Panc1 (cell line): ENCODE results near the gene OAS3. TPM values are rescaled to one million over a fixed set of nuclear protein-coding genes. Genes with fewer than 3 reads are reported as not detected.

Experiments used
- ATAC-seq: fragments of 200-7000 bp; cut with Tn5 transposase; 2 replicates; pipeline ENCODE4 v1.9.1; 2020; ENCODE audit warnings: mild to moderate bottlenecking, moderate library complexity
- BruUV-seq: library from RNA; stranded (reverse); fragments of 400-500 nt; replicated peaks from 2 replicates; lab custom pipeline; 2021; lab: Mats Ljungman, UMichigan
- CTCF ChIA-PET: fragments of 300-600 bp; sonication (Branson Sonifier 250); formaldehyde crosslinking; loops from one replicate; lab custom pipeline; 2022; ENCODE audit warnings: antibody characterized with exemption; lab: Charles Lee
- POLR2A ChIA-PET: fragments of 300-600 bp; sonication (Branson Sonifier 250); formaldehyde crosslinking; loops from one replicate; lab custom pipeline; 2022; ENCODE audit warnings: antibody characterized with exemption; lab: Charles Lee
- DNase-seq: peaks from one replicate; pipeline ENCODE4 v3.0.0-alpha.2; 2010; ENCODE audit warnings: low read depth, low spot score
- H3K27ac ChIP-seq: 2 replicates; pipeline ENCODE4 v1.5.1; 2011; ENCODE audit warnings: mild to moderate bottlenecking, low read length, inconsistent platforms
- H3K27me3 ChIP-seq: fragments of 200-500 bp; sonication (Bioruptor generic); 2 replicates; pipeline ENCODE4 v1.6.0; 2014; ENCODE audit warnings: low read length, inconsistent platforms; ENCODE audit not compliant: control insufficient read depth, insufficient read depth
- H3K36me3 ChIP-seq: fragments of 200-500 bp; sonication (Bioruptor generic); 2 replicates; pipeline ENCODE4 v1.5.1; 2014; ENCODE audit warnings: inconsistent platforms, mild to moderate bottlenecking, low read length, moderate library complexity; ENCODE audit not compliant: control insufficient read depth, insufficient read depth
- H3K4me1 ChIP-seq: 2 replicates; pipeline ENCODE4 v1.5.1; 2011; ENCODE audit warnings: inconsistent platforms, mild to moderate bottlenecking, low read length, moderate library complexity; ENCODE audit not compliant: control insufficient read depth, insufficient read depth
- H3K4me3 ChIP-seq, 2 experiments: 2 replicates each; pipeline ENCODE4 v1.5.1; 2011 to 2012; ENCODE audit warnings: low read depth in 2 of 2, low read length in 2 of 2, mild to moderate bottlenecking in 2 of 2, inconsistent platforms in 1 of 2, moderate library complexity in 1 of 2
- H3K9me3 ChIP-seq: fragments of 200-500 bp; sonication (Bioruptor generic); 2 replicates; pipeline ENCODE4 v1.5.1; 2014; ENCODE audit warnings: low read depth, mild to moderate bottlenecking, inconsistent platforms, low read length, moderate library complexity; ENCODE audit not compliant: control insufficient read depth, insufficient read depth
- POLR2AphosphoS5 ChIP-seq: IDR thresholded peaks from 2 replicates; pipeline ENCODE4 v1.6.1; 2012; ENCODE audit warnings: mild to moderate bottlenecking, low read depth, low read length, moderate library complexity
- SIN3A ChIP-seq: IDR thresholded peaks from 2 replicates; pipeline ENCODE4 v1.6.1; 2012; ENCODE audit warnings: low read depth, mild to moderate bottlenecking, low read length, moderate library complexity, borderline replicate concordance; ENCODE audit not compliant: insufficient read depth
- TCF7L2 ChIP-seq: IDR thresholded peaks from 2 replicates; pipeline ENCODE4 v1.6.1; 2011; ENCODE audit warnings: mild to moderate bottlenecking, low read depth, low read length, inconsistent platforms
- in situ Hi-C: cut with HindIII; loops from 2 replicates; pipeline ENCODE4 v1.10.0; 2016; ENCODE audit warnings: low sequenced_read_pairs, low pct_unique_long_range_greater_than_20kb
- intact Hi-C: fragments of 100-400 bp; cut with micrococcal nuclease; formaldehyde crosslinking; loops from one replicate; pipeline ENCODE4 v1.10.0; 2022; ENCODE audit not compliant: unreplicated experiment
- total RNA-seq: library from RNA; stranded (reverse); gene quantifications from one replicate; pipeline ENCODE4 v1.2.1, GENCODE V29; 2021; ENCODE audit not compliant: unreplicated experiment
- TF ChIP-seq, protein P1 (sequence below), 2 experiments: IDR thresholded peaks; 2 replicates each; pipeline ENCODE4 v1.6.1; 2011 to 2012; ENCODE audit warnings: low read depth in 2 of 2, control low read depth in 1 of 2, low read length in 1 of 2, mild to moderate bottlenecking in 1 of 2, moderate library complexity in 1 of 2; ENCODE audit not compliant: insufficient read depth in 1 of 2
- TF ChIP-seq, protein P2 (sequence below): fragments of 450-650 bp; IDR thresholded peaks from 2 replicates; pipeline ENCODE4 v1.5.1; 2017; ENCODE audit warnings: mild to moderate bottlenecking

The OAS3 gene
- total RNA-seq, 1 experiment from 2014 or later, result 33.3 TPM

GRCh38 chr12:112963227-112963861 lies 25.1 kb downstream of the OAS3 start:
- intact Hi-C loops, result no loop called here
- POLR2A ChIA-PET, result no interaction called here
- no peaks in the 10 kb centered on the region for H3K4me1 ChIP-seq
- H3K27ac ChIP-seq, result no peak overlapping the region
- ATAC-seq, result no peak
- no TSS peak for BruUV-seq
- CTCF ChIA-PET, result no interaction called here
- in situ Hi-C loops, result no loop called here
- no peaks in the 10 kb centered on the region for H3K9me3 ChIP-seq
- no peak for DNase-seq
- H3K27me3 ChIP-seq, result no peaks in the 10 kb centered on the region
- no peaks in the 10 kb centered on the region for H3K36me3 ChIP-seq
- TF ChIP-seq TCF7L2 (no peak), SIN3A (no peak), POLR2AphosphoS5 (no peak)
- TF ChIP-seq, protein P1, sequence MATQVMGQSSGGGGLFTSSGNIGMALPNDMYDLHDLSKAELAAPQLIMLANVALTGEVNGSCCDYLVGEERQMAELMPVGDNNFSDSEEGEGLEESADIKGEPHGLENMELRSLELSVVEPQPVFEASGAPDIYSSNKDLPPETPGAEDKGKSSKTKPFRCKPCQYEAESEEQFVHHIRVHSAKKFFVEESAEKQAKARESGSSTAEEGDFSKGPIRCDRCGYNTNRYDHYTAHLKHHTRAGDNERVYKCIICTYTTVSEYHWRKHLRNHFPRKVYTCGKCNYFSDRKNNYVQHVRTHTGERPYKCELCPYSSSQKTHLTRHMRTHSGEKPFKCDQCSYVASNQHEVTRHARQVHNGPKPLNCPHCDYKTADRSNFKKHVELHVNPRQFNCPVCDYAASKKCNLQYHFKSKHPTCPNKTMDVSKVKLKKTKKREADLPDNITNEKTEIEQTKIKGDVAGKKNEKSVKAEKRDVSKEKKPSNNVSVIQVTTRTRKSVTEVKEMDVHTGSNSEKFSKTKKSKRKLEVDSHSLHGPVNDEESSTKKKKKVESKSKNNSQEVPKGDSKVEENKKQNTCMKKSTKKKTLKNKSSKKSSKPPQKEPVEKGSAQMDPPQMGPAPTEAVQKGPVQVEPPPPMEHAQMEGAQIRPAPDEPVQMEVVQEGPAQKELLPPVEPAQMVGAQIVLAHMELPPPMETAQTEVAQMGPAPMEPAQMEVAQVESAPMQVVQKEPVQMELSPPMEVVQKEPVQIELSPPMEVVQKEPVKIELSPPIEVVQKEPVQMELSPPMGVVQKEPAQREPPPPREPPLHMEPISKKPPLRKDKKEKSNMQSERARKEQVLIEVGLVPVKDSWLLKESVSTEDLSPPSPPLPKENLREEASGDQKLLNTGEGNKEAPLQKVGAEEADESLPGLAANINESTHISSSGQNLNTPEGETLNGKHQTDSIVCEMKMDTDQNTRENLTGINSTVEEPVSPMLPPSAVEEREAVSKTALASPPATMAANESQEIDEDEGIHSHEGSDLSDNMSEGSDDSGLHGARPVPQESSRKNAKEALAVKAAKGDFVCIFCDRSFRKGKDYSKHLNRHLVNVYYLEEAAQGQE (IDR thresholded peaks at IDR 0.05; ENCODE audit: insufficient read depth in 1 of 2, low read depth in 2 of 2, low read length in 1 of 2), result no peak
- TF ChIP-seq, protein P2, sequence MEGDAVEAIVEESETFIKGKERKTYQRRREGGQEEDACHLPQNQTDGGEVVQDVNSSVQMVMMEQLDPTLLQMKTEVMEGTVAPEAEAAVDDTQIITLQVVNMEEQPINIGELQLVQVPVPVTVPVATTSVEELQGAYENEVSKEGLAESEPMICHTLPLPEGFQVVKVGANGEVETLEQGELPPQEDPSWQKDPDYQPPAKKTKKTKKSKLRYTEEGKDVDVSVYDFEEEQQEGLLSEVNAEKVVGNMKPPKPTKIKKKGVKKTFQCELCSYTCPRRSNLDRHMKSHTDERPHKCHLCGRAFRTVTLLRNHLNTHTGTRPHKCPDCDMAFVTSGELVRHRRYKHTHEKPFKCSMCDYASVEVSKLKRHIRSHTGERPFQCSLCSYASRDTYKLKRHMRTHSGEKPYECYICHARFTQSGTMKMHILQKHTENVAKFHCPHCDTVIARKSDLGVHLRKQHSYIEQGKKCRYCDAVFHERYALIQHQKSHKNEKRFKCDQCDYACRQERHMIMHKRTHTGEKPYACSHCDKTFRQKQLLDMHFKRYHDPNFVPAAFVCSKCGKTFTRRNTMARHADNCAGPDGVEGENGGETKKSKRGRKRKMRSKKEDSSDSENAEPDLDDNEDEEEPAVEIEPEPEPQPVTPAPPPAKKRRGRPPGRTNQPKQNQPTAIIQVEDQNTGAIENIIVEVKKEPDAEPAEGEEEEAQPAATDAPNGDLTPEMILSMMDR, result no peak
- H3K4me3 ChIP-seq, result no peak overlapping the region

- in situ Hi-C loops, result no loop called here
Measured at GRCh38 chr12:112964067-112964670, 25.9 kb downstream of the OAS3 start.

More at GRCh38 chr12:112964067-112964670, 25.9 kb downstream of the OAS3 start:
- H3K27ac ChIP-seq, result no peak overlapping the region
- no peaks in the 10 kb centered on the region for H3K4me1 ChIP-seq
- no peaks in the 10 kb centered on the region for H3K36me3 ChIP-seq
- H3K9me3 ChIP-seq, result no peaks in the 10 kb centered on the region
- no TSS peak for BruUV-seq
- ATAC-seq, result no peak
- ChIA-PET POLR2A (no interaction called here), CTCF (no interaction called here)
- TF ChIP-seq POLR2AphosphoS5, result no peak
- TF ChIP-seq, protein P1 (IDR thresholded peaks at IDR 0.05; ENCODE audit: insufficient read depth in 1 of 2, low read depth in 2 of 2, low read length in 1 of 2), result no peak
- TF ChIP-seq, protein P2, result no peak
- TF ChIP-seq SIN3A, result no peak
- no peak for TF ChIP-seq TCF7L2
- H3K4me3 ChIP-seq, result no peak overlapping the region
- intact Hi-C loops, result no loop called here
- DNase-seq, result no peak
- H3K27me3 ChIP-seq, result no peaks in the 10 kb centered on the region
